BJ (cell line): ENCODE data around the gene TBXAS1. TPM values are rescaled to one million over a fixed set of nuclear protein-coding genes. Genes with fewer than 3 reads are reported as not detected.

Source experiments
- CTCF ChIA-PET: fragments of 350-600 bp; formaldehyde crosslinking; extraction: SDS; loops from one replicate; lab custom pipeline; 2021; ENCODE audit warnings: antibody characterized with exemption, inconsistent platforms; lab: Yijun Ruan, JAX
- POLR2A ChIA-PET: fragments of 300-600 bp; sonication (Branson Sonifier 250); formaldehyde crosslinking; extraction: SDS; loops from one replicate; lab custom pipeline; 2021; ENCODE audit warnings: antibody characterized with exemption; lab: Charles Lee
- DNase-seq: peaks from one replicate; pipeline ENCODE4 v3.0.0-alpha.2; 2011; ENCODE audit warnings: low read depth
- H3K27me3 ChIP-seq: 2 replicates; pipeline ENCODE4 v1.6.0; 2011; ENCODE audit warnings: low read length; ENCODE audit not compliant: control insufficient read depth, insufficient read depth
- H3K36me3 ChIP-seq: 2 replicates; pipeline ENCODE4 v1.5.1; 2011; ENCODE audit warnings: low read length; ENCODE audit not compliant: control insufficient read depth, insufficient read depth
- H3K4me3 ChIP-seq: 2 replicates; pipeline ENCODE4 v1.5.1; 2011; ENCODE audit warnings: low read depth, mild to moderate bottlenecking, control low read depth, low read length
- polyA plus RNA-seq: library from polyadenylated mRNA; depleted of rRNA; stranded (reverse); fragments of >200 nt; gene quantifications from 2 replicates; pipeline ENCODE4 v1.2.3, GENCODE V29; 2011
- TF ChIP-seq, protein P1 (sequence below): IDR thresholded peaks from 2 replicates; pipeline ENCODE4 v1.5.1; 2011; ENCODE audit warnings: low read depth, mild to moderate bottlenecking, control low read depth, inconsistent platforms, low read length, moderate library complexity; ENCODE audit not compliant: insufficient read depth

The TBXAS1 gene
- polyA plus RNA-seq, 1 experiment, result 0.16 TPM

- ChIA-PET POLR2A (no interaction called here), CTCF (interaction anchor here (1.4 to 11.0 kb wide), 6 partner anchors 11 to 497 kb away, joined by 3 to 132 read pairs (median 40); no protein-coding TSS in a partner anchor)
- TF ChIP-seq, protein P1, sequence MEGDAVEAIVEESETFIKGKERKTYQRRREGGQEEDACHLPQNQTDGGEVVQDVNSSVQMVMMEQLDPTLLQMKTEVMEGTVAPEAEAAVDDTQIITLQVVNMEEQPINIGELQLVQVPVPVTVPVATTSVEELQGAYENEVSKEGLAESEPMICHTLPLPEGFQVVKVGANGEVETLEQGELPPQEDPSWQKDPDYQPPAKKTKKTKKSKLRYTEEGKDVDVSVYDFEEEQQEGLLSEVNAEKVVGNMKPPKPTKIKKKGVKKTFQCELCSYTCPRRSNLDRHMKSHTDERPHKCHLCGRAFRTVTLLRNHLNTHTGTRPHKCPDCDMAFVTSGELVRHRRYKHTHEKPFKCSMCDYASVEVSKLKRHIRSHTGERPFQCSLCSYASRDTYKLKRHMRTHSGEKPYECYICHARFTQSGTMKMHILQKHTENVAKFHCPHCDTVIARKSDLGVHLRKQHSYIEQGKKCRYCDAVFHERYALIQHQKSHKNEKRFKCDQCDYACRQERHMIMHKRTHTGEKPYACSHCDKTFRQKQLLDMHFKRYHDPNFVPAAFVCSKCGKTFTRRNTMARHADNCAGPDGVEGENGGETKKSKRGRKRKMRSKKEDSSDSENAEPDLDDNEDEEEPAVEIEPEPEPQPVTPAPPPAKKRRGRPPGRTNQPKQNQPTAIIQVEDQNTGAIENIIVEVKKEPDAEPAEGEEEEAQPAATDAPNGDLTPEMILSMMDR, result no peak
- Histone ChIP-seq H3K36me3 (no peaks in the 10 kb centered on the region), H3K27me3 (no peaks in the 10 kb centered on the region; the same call in none of the 2 replicates), H3K4me3 (no peak overlapping the region)
- no peak for DNase-seq
These were observed 169.5 kb downstream of the TBXAS1 start for GRCh38 chr7:139998572-139998971.

GRCh38 chr7:139999516-139999915, 170.5 kb downstream of the TBXAS1 start:
- TF ChIP-seq, protein P1, result no peak
- no peak overlapping the region for H3K4me3 ChIP-seq
- no peaks in the 10 kb centered on the region; the same call in none of the 2 replicates for H3K27me3 ChIP-seq
- DNase-seq, result no peak
- POLR2A ChIA-PET, result no interaction called here
- no peaks in the 10 kb centered on the region for H3K36me3 ChIP-seq
- CTCF ChIA-PET, result interaction anchor here (0.9 to 11.0 kb wide), 6 partner anchors 126 to 498 kb away, joined by 3 to 132 read pairs (median 40); no protein-coding TSS in a partner anchor

DNA sequence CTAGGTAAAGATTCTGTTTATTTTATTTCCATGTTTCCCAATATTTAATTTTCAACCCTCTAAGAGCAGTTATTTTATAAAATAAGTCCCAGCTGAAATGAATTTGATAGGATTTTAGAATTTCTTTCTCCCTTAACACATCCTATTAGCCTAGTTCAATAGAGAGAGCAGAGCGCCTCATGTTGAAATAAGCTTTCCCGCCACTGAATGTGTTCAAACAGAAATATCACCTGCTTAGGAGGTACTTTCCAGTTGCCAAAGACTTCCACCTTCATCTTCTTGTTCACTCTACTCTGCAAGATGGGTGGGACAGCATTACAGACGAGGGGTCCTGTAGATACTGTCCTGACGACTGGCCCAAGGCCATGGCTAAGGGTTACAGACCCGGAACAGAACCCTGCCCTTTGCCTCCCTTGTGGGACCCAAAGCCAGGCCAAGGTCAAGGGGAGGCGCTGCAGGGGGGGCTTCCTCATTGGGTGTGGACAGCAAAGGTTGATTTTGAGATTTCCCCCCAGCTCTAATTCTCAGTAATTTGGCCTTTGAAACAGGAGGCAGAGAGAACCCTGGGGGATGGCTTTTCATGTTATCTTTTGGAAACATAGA, 171.7 kb downstream of the TBXAS1 start:
- TF ChIP-seq, protein P1, result no peak
- Histone ChIP-seq H3K36me3 (no peaks in the 10 kb centered on the region), H3K27me3 (no peaks in the 10 kb centered on the region; the same call in none of the 2 replicates), H3K4me3 (no peak overlapping the region)
- CTCF ChIA-PET, result interaction anchor here (0.7 to 11.0 kb wide), 8 partner anchors 11 to 500 kb away, joined by 3 to 132 read pairs (median 18); no protein-coding TSS in a partner anchor
- POLR2A ChIA-PET, result no interaction called here
- DNase-seq, result no peak

DNA sequence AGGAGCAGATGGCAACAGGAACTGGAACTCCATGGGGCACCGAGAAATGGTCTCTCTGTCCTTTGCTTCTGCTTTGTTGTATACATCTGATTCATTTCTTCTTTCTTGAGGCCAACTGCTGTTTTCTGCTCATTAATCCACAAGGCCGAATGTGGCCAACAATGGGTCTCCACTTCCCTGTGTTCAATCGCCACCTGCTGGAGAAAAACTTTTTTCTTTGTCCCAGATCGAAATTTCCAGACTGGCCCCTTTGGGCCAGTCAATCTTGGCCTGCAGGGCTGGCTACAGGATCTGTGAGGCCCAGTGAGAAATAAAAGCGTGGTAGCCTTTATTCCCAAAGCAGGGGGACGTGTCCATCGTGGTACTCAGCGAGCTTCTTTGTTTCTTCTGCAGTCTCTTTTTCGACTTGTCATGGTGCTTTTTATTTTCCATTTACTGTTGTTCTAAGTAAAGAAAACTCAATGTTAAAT, 174.9 kb downstream of the TBXAS1 start:
- Histone ChIP-seq H3K36me3 (no peaks in the 10 kb centered on the region), H3K27me3 (no peaks in the 10 kb centered on the region; the same call in 1 of the 2 replicates), H3K4me3 (no peak overlapping the region)
- DNase-seq, result no peak
- ChIA-PET CTCF (interaction anchor here (0.7 to 11.0 kb wide), 12 partner anchors 14 to 503 kb away, joined by 3 to 132 read pairs (median 4); no protein-coding TSS in a partner anchor), POLR2A (no interaction called here)
- TF ChIP-seq, protein P1, result peak; percentile 60

DNA sequence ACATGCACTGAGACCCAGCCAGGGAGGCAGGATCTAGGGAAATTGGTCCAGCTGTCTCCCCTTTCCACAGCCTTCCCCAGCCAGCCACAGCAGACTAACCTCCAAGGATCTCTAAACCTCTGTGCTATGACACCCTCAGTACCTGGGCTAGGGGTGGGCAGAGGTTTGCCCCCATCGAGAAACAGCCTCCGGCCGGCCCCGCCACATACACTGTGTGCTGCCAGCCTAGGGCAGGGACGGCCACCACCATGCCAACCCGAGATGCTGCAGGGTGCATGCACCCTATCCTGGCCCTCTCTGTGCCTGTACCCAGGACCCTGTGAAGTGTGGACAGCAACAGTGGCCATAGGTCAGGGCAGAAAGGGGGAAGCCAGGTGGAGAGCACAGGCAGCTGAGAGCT, 175.6 kb downstream of the TBXAS1 start:
- ChIA-PET POLR2A (no interaction called here), CTCF (interaction anchor here (0.7 to 11.0 kb wide), 7 partner anchors 16 to 504 kb away, joined by 3 to 132 read pairs (median 25); no protein-coding TSS in a partner anchor)
- Histone ChIP-seq H3K27me3 (no peaks in the 10 kb centered on the region), H3K36me3 (no peaks in the 10 kb centered on the region), H3K4me3 (no peak overlapping the region)
- TF ChIP-seq, protein P1, result no peak
- no peak for DNase-seq
